ENCODE measurements around the gene SDK1.

GRCh38 chr7:3594901-3595300 is 293.8 kb downstream of the SDK1 start:
- TF ChIP-seq CTCF (IDR thresholded peaks at IDR 0.05; ENCODE audit: low read depth, low read length) (no peak), POLR2A (IDR thresholded peaks at IDR 0.05; ENCODE audit: extremely low read depth, insufficient read length) (no peak)

Data from NB4 (cell line).